Germinal center (tissue), 1 donor: ENCODE data around the gene NLGN4X.
"Not testable (repeated sequence)": the region's sequence is repeated elsewhere in the genome, so short reads cannot be mapped to it uniquely, and the experiment has no call there.

ENCODE experiments used
- DNase-seq: peaks from one replicate; pipeline ENCODE4 v3.0.0; 2012; ENCODE audit warnings: mixed read lengths, low spot score

Gene NLGN4X

DNA sequence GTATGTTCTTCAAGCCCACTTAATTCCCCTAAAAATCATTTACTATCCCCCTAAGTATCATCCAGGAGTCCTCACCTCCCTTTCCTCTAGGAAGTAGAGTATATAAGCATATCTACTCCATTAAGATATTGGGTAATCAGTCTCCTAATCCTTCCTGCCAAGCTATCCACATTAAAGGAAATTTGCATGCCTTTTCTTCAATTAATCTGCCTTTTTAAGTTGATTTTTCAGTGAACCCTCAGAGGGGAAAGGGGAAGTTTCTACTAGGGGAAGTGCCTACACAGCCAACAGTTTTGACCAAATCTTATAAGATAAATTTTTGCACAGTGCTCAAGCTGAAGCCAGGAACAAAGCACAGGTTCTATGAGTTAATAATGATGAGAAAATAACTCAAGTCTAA lies 222.8 kb downstream of the NLGN4X start:
- no peak for DNase-seq

DNA sequence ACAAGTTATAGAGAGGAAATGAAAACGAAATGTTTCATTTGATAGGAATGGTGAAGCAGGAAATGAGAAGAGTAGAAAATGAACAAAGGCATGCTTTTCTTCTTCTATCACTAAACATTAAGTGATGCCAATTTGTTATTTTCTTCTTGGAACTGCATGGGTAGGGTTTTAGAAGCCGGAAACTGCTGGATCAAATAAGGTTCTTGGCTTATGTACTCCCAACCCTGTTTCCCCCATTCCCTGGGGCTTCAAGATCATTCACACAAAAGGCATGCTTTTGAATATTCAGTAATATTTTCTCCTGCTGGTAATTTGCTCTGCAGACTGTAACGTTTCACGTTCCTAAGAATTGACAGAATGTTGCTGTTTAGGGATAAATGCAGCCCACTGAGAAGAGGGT lies 224.1 kb downstream of the NLGN4X start:
- no peak for DNase-seq

DNA sequence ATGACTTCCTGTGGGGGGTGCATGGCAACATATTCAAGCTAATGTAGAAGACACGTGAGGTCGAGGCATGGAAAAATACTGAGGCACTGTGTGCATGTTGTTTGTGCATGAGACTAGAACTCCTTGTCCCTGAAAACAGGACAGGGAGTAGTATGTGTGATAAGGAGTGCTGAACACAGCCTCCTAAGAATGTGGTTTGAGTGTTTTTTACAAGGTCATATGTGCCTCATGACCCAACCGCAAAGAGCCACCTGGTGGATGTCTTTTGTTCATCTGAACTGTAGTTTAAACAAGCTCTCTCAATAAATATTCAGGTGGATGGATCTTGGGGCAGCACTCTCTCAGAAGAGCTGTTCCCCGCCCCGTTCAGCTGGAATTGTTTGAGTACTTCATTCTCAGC lies 226.6 kb downstream of the NLGN4X start:
- DNase-seq = no peak

DNA sequence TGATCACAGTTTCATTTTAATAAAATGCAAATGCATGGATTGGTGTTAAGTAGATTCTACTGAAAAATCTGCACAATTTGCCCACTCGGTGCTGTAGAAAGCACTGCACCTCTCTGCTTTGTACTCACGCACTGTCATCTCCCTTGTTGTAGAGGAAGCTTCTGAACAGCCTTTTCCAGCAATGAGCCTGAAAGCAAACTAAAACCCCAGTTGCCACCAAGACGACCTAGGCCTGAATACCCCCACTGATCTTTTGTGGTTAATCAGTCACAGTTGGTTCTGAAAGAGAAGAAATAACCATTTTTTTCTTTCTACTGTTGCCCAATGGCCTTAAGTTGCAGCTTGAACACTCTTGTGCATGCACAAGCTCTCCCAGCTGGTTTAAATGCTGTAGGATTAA lies 229.8 kb downstream of the NLGN4X start:
- DNase-seq = no peak

DNA sequence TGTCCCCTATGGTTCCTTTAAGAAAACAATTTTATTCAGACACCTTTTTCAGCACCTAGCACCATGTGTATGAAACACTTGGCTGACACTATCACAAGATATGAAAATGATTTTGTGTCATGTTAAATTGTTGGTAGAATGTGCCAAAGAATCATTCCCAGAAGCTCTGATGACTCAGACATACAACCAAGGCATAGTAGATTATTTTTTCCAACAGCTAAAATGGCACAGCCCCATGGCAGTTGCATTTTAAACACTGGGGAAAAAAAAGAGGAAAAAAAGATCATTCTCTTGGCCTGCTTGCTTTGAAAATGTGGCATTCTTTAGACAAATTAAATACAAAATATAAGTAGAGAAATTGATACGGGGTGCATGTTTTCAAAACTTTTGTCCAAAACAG lies 230.2 kb downstream of the NLGN4X start:
- no peak for DNase-seq

DNA sequence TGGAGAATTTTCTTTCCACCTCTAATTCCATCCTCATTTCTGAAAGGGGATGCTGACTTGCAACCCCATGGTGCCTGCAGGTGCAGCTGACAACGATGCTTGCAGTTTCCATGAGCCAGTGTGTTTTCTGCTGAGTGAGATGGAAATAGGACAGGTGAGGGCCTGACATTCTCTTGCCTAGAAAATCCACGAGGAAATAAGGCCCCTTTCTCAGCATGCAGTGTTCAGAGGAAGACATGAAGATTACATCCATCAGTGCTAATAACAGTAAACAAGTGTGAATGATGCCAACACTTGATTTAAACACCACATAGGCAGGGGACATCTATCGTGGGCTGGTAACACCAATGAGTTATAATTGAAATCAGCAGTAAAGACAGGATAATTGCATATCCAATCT lies 237.3 kb downstream of the NLGN4X start:
- no peak for DNase-seq

DNA sequence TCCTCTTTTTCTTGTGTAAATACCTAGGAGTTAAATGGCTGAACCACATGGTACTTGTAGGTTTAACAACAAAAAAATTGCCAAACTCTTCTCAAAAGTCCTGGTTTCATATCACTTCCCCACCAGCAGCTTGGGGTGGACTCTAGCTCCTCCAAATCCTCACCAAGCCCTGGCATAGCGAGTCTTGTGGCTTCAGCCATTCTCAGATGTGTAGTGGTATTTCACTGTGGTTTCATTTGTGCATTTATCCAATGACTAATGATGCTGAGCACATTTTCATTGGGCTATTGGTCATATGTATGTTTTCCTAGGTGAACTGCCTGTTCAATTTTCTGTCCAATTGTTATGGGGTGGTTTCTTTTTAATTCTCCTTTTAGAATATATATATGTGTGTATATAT lies 249.3 kb downstream of the NLGN4X start:
- DNase-seq = no peak

DNA sequence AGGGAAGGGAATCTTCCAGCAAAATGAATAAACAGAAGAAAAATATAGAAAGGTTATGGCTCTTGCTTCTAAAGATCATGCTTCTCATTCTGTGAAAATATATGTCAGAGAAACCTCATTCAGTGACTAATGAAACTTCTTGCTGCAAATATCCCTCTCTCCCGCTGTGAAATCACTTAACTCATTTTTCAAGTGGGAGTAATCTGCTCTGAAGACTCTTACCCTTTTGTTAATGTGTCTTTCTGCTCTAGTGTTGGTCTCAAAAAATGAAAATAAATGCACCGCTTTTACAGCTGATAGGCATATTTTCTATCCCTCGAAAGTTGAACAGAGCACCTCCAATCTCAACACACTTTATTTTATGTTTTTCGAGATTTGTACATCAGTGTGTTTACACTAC lies 252.3 kb downstream of the NLGN4X start:
- DNase-seq = no peak

DNA sequence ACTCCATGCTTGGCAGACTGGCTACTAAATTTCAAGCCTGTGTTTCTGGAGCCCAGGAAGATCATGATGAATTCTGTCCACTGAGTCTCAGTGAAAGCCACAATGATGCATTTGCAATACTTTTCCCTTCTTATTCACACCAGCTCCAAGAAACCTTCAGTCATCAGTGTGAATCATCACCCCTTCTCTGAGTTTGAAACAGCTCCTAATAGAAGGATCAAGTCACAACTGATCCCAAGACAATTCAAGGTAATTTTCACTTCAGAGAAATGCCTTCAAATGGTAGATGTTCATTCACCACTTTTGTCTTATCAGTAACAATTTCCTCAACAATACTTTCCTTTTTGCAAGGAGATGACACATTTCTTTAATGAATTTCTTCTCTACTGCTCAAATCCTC lies 257.4 kb downstream of the NLGN4X start:
- no peak for DNase-seq

DNA sequence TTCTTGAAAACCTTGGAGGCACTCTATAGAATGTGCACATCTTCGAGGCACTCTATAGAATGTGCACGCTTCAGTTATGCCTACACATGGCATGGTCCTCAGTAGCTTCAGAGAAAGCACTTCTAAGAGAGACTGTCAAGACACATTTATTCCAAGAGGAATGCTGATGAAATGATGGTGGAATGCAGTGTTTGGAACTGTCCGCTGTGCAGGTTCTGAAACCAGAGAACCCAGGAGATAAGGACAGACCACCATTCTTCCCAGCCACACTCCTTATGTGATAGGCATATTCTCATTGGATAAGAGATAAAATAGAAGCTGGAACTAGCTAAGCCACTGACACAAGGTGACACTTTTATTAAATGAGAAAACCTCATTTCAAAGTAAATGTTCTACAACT lies 263.3 kb downstream of the NLGN4X start:
- no peak for DNase-seq

DNA sequence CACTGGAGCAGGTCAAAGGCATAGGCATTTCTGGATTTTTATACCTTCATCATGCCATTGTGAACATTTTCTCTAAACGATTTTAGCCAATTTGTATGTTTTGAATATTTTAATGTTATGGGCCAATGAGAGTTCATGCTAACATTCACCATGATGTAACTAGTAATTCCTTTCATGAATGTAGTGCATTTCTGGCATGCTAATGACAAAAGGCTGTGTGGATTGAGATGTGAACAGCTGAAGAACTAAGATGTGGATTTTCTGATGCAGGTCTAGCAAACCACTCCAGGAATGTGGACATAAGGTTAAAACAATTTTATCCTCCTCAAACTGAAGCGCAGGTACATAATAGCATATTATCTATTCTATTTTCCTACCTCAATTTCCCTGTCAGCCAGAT lies 269.4 kb downstream of the NLGN4X start:
- DNase-seq = no peak

DNA sequence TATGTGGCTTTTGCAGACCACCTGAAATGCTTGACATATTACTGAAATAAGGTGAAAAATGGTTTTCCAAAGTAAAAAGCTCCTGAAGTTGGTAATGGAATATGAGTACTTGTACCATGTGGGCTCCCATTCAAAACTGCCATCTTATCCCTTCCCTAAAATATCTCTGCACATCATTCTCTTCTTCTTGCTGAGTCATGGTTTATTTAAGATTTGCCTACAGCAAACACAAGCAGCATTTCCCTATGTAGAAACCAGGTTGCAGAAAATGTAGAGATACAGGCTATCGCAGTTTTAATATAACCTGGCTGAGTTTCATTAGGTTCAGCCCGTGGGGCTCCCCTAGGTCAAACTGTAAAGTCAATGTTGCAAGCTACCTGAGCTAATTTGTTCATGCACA lies 270.1 kb downstream of the NLGN4X start:
- no peak for DNase-seq

DNA sequence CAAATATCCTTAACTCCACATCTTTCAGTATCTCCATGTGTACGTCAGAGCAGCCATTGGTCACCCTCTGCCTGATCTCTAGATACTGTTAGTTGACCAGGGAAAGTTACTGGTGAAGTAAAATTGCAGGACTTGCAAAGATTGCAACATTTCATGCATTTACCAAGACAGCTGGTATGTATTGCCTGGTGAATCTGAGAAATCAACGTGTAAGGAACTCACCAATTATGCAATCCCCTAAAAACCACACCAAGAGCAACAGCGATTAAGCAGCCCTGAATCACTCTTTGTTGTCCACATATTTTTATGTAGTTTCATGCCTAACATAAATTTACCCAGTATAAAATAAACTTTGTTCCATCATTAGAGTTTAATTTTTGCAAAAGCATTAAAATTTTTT lies 271.2 kb downstream of the NLGN4X start:
- no peak for DNase-seq

DNA sequence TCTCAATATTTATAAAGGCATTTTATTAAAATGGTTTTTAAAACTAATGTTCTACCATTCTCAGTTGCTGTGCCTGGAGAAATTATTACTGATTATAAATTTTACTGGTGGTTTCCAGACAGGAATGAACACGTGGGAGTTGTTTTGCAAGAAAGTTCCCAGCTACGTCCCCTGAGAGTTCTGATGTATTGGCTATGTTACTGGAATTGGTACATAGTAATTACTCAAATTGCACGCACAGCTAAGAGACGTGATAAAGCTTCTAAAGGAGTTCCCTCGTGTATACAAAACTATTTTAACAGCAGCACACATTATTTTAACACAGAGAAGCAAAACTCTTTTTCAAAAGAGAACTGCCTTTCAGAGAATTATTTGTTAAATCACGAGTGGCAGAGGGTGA lies 292.2 kb downstream of the NLGN4X start:
- DNase-seq = no peak

DNA sequence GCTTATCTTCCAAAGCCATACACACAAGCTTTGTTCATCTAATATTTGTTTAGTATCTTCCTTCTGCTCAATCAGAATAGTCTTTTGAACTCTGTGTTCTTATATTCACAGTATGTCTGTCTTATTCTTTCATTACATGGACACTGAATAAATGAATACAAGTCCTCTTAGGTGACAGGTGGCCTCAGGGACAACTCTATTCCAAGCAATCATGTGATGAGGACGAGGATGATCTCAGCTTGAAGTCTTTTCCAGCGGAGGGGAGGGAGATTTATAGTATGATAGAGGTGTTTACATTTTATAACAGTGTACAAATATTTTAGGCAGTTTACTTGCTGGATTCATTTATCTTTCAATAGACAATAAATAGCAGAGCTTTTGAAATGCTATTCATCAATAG lies 300.4 kb downstream of the NLGN4X start:
- no peak for DNase-seq

DNA sequence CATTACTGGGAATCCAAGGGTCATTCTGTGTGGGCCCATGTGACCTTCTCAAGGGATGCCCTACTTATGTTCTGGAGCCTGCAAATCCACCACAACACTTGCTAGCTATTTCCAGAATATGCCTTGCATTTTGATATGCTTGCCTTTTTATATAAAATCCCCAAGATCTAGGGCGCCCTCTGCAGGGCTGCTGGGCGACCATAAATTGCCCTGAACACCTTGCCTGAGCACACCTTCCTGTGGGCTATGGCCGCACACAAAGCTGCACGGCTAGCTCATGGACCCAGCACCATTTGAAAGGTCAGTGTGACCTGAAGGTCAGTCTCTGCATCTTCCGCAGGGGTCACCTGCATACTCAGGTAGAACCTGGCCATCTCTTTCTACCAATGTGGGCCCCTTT lies 311.7 kb downstream of the NLGN4X start:
- no peak for DNase-seq

DNA sequence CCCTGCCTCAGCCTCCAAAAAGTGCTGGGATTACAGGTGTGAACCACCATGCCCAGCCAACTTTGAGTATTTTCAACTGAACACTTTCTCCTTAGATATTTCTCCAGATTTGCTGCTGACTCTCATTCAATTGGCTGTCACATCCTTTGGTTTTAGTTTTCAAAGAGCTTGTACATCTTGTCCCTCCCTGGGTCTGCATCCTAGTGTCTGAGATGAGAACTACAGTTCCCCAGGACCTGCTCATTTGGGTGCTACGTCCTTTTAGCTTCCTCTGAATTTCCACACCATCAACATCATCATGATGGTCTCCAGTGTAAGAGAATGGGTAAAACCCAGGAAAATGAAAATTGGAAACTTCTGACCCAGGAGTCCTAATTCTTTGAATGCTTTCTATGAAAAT lies 312.9 kb downstream of the NLGN4X start:
- no peak for DNase-seq

DNA sequence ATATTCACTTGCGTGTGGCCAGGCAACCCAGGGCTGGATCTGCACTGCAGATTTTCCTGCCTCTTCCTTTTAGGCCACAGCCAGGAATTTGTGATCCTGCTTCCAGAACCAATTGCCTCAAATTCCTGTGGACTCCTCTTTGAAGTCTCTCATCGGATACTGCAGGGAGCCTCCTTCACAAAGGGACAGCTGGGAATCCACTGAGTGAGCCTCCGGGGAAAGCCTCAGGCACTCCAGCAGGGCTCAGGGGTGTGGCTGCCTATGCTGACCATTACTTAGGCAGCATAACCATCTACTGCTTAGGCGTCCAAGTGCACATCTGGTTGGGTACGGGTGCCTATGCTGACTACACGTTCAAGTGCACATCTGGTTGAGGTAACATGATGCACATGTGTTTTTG lies 321.5 kb downstream of the NLGN4X start:
- DNase-seq = no peak

DNA sequence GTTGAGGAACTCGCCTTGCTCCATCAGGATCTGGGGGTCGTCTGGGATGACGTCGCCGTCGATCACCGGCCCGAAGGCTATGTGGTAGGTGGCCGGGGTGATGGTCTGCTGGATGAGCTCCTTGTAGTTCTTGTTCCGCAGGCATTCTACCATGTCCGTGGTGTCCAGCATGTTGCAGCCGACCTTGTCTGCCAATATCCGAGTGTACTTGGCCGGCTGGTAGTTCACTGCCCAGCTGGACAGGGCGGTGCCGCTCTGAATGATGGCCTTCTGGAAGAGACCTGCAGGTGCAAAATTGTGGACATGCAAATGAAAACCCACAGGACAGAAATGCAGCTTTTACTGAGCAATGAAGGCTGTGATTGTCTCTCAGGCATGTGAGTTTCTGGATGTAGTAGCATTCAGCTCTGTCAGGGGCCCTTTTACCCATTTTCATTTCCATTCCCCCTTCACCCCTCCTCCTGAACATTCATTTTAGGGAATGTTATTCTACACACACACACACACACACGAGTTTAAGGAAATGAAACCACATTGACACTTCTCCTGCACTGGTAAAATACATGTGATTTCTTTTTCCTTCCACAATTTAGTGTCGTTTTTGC lies 325.0 kb downstream of the NLGN4X start:
- DNase-seq = not testable (repeated sequence)

DNA sequence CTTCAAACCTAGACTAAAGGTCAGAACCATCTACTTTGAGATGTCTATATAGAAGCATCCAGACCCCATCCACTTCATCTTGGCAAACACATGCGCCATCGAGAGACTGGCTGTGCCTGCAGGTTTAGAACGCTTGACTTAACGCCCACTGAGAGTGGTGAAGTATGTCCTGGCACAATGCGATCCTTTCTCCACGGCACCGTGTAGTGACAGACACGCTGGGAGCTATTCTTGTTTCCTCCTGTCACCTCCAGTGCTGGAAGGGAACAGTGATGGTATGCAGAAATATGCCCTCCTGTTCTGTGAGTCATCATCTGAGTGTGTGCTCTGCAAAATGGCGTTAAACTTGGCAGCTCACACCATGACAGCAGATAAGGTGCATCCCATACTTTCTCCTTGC lies 330.2 kb downstream of the NLGN4X start:
- DNase-seq = no peak

DNA sequence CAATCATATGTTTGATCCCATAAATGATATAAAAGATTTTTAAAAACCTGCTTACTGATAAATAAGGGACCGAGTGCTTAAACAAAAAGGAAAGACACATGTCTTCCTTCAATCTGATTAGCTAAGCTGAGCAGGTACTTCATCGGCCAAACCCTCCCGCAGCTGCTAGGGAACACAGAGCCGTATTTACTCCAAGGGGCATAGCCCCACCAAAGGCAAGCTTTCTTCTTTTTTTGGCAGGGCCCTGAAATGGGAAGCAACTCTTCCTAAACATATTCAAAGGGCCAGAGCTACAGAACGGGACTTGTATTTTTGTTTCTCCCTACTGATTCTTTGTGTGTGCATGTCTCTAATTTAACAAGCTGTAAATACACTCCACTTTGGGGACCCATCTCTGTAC lies 337.3 kb downstream of the NLGN4X start:
- DNase-seq = no peak

DNA sequence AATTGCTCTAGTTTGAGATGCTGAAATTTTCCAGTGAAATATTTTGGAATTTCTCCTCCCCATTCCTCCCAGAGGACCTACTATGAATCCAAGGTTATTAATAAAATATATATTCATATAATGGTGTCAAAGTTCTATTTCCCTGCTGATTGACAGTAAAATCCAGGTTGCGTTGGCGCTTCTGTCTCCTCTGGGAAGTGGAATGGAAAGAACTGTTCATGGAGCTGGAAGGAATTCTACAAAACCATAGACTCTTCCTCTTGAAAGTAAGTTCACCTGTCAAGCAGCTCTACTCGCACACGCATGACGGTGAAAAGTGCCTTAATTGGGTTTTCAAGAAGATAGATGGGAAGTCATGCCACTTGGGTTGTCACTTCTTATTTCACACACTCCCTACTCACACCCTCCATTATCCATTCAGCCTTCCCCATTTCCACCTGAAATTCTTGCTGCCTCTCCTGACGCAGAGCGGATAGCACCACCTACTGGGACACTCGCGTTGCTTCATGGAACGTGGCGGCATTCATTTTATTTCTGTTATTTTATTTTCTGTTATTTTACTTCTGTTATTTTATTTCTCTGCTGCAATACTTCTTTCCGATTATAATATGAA lies 351.6 kb downstream of the NLGN4X start:
- no peak for DNase-seq

DNA sequence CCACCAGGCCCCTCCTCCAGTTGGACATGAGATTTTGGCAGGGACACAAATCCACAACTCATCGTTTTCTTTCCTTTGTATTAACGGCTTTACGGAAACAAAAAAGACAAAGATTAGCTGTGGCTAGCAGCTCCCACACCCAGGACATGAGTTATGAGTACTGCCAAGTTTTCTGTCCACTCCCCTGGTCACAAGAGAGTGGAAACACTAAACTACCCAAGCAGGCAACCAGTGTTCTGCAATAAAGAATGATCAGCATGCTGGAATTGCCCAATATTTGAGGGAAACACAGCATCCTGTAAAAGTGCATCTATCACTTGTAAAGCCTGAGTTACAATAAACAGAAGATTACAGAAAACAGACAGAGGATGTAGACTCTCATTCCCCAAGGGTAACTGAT lies 358.4 kb downstream of the NLGN4X start:
- DNase-seq = no peak

DNA sequence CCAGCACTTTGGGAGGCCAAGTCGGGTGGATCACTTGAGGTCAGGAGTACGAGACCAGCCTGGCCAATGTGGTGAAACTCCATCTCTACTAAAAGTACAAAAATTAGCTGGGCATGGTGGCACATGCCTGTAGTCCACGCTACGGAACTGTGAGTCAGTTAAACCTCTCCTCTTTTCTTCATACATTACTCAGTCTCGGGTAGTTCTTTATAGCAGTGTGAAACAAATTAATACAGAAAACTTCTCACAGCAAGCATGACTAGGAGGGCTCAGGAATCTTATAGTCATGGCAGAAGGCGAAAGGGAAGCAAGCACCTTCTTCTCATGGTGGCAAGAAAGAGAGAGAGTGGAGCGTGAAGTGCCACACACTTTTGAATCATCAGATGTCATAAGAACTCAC lies 358.9 kb downstream of the NLGN4X start:
- no peak for DNase-seq

DNA sequence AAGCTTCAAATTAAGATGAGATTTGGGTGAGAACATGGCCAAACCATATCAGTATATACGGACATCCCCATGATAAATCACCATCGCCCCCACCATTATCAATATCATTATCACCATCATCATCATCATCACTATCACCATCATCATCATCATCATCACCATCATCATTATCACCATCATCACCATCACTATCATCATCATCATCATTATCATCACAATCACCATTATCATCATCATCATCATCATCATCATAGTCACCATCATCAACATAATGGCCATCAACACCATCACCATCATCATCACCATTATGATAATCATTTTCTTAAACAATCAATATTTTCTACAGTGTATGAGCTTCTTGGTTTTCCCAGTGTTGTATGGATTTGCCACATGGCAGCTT lies 360.9 kb downstream of the NLGN4X start:
- DNase-seq = no peak
